ENCODE results near the gene BORCS6.

BORCS6 gene

GRCh38 chr17:8235676-8236075 is 45.7 kb upstream of the BORCS6 start:
- TF ChIP-seq CTCF (IDR thresholded peaks at IDR 0.05; ENCODE audit: low read depth, low read length, poor library complexity, severe bottlenecking): no peak
- no peak for TF ChIP-seq EZH2phosphoT487 (IDR thresholded peaks at IDR 0.05; ENCODE audit: borderline replicate concordance, low read length)
- H4K20me1 ChIP-seq (ENCODE audit: control insufficient read depth, insufficient read depth, low read depth, low read length): no peaks in the 10 kb centered on the region
- H3K27ac ChIP-seq (ENCODE audit: low read depth, low read length): no peak overlapping the region
- no peaks in the 10 kb centered on the region for H3F3A ChIP-seq (ENCODE audit: control insufficient read depth, insufficient read depth)
- H3K4me2 ChIP-seq (ENCODE audit: low read length): no peak overlapping the region
- no peaks in the 10 kb centered on the region for H3K9me3 ChIP-seq (ENCODE audit: control insufficient read depth, insufficient read depth, low read length)
- no peak overlapping the region for H3K4me3 ChIP-seq (ENCODE audit: low read length)
- no peaks in the 10 kb centered on the region for H3K9me2 ChIP-seq (replicated peaks; ENCODE audit: control insufficient read depth, low read length)
- H3K36me3 ChIP-seq (ENCODE audit: control insufficient read depth, low read length): peaks cover 92% of the 10 kb centered on the region
- no peaks in the 10 kb centered on the region for H3K27me3 ChIP-seq (ENCODE audit: control insufficient read depth, low read length)
- H3K4me1 ChIP-seq (ENCODE audit: control insufficient read depth, low read length): no peaks in the 10 kb centered on the region
- peaks cover 7% of the 10 kb centered on the region for H3K79me2 ChIP-seq (ENCODE audit: control insufficient read depth, low read length)

- H4K20me1 ChIP-seq (ENCODE audit: control insufficient read depth, insufficient read depth, low read depth, low read length): no peaks in the 10 kb centered on the region
- no peak overlapping the region for H3K27ac ChIP-seq (ENCODE audit: low read depth, low read length)
- no peak overlapping the region for H3K4me2 ChIP-seq (ENCODE audit: low read length)
- TF ChIP-seq EZH2phosphoT487 (IDR thresholded peaks at IDR 0.05; ENCODE audit: borderline replicate concordance, low read length) (no peak), CTCF (IDR thresholded peaks at IDR 0.05; ENCODE audit: low read depth, low read length, poor library complexity, severe bottlenecking) (no peak)
- H3K79me2 ChIP-seq (ENCODE audit: control insufficient read depth, low read length): peaks cover 1% of the 10 kb centered on the region; the same call in 1 of the 2 replicates
- no peak overlapping the region for H3K4me3 ChIP-seq (ENCODE audit: low read length)
- H3F3A ChIP-seq (ENCODE audit: control insufficient read depth, insufficient read depth): no peaks in the 10 kb centered on the region
- no peaks in the 10 kb centered on the region for H3K9me3 ChIP-seq (ENCODE audit: control insufficient read depth, insufficient read depth, low read length)
- no peaks in the 10 kb centered on the region for H3K27me3 ChIP-seq (ENCODE audit: control insufficient read depth, low read length)
- H3K36me3 ChIP-seq (ENCODE audit: control insufficient read depth, low read length): peaks cover 92% of the 10 kb centered on the region
- H3K9me2 ChIP-seq (replicated peaks; ENCODE audit: control insufficient read depth, low read length): no peaks in the 10 kb centered on the region
- H3K4me1 ChIP-seq (ENCODE audit: control insufficient read depth, low read length): no peaks in the 10 kb centered on the region
Observed at GRCh38 chr17:8234361-8235270, 44.6 kb upstream of the BORCS6 start.

- Histone ChIP-seq H3K79me2 (ENCODE audit: control insufficient read depth, low read length) (no peaks in the 10 kb centered on the region), H3F3A (ENCODE audit: control insufficient read depth, insufficient read depth) (0 out of 2 replicates have a peak, but pooled peaks cover 2% of the 10 kb centered on the region), H3K4me3 (ENCODE audit: low read length) (no peak overlapping the region), H3K27me3 (ENCODE audit: control insufficient read depth, low read length) (no peaks in the 10 kb centered on the region), H3K9me3 (ENCODE audit: control insufficient read depth, insufficient read depth, low read length) (no peaks in the 10 kb centered on the region), H3K4me1 (ENCODE audit: control insufficient read depth, low read length) (peaks cover 14% of the 10 kb centered on the region), H4K20me1 (ENCODE audit: control insufficient read depth, insufficient read depth, low read depth, low read length) (no peaks in the 10 kb centered on the region), H3K4me2 (ENCODE audit: low read length) (no peak overlapping the region), H3K9me2 (replicated peaks; ENCODE audit: control insufficient read depth, low read length) (no peaks in the 10 kb centered on the region), H3K36me3 (ENCODE audit: control insufficient read depth, low read length) (peaks cover 96% of the 10 kb centered on the region), H3K27ac (ENCODE audit: low read depth, low read length) (no peak overlapping the region)
- TF ChIP-seq CTCF (IDR thresholded peaks at IDR 0.05; ENCODE audit: low read depth, low read length, poor library complexity, severe bottlenecking): no peak
Observed at GRCh38 chr17:8231701-8232100, 41.7 kb upstream of the BORCS6 start.
